CD14-positive monocyte (primary cell): ENCODE results near the gene MFNG. TPM values are rescaled to one million over a fixed set of nuclear protein-coding genes. Genes with fewer than 3 reads are reported as not detected.

ENCODE experiments used
- DNase-seq, 3 donors: peaks; one replicate each; pipeline ENCODE4 v3.0.0-alpha.2; 2011 to 2022
- H2AFZ ChIP-seq: 2 replicates; pipeline ENCODE4 v1.6.0; 2012; ENCODE audit warnings: mild to moderate bottlenecking, low read depth, low read length, inconsistent platforms; ENCODE audit not compliant: insufficient read depth, poor library complexity, severe bottlenecking
- H3K27ac ChIP-seq, 2 donors: 1 replicate in 1 of 2; 2 replicates in 1 of 2; pipeline ENCODE4 v1.5.1; 2012 to 2013; ENCODE audit warnings: low read length in 2 of 2, control low read depth in 1 of 2, inconsistent platforms in 1 of 2, low read depth in 1 of 2, mild to moderate bottlenecking in 1 of 2
- H3K27me3 ChIP-seq, 2 donors: one replicate each; pipeline versions ENCODE4 v1.6.0 to v1.6.1; 2011 to 2013; ENCODE audit warnings: low read length in 2 of 2; ENCODE audit not compliant: control insufficient read depth in 2 of 2, insufficient read depth in 2 of 2
- H3K36me3 ChIP-seq, 2 donors: replicated peaks in 1 of 2; 1 replicate in 1 of 2; 2 replicates in 1 of 2; pipeline versions ENCODE4 v1.5.1 to v1.6.1; 2012 to 2013; ENCODE audit warnings: low read length in 2 of 2, control low read depth in 1 of 2, inconsistent platforms in 1 of 2, mild to moderate bottlenecking in 1 of 2; ENCODE audit not compliant: insufficient read depth in 2 of 2, control insufficient read depth in 1 of 2
- H3K4me1 ChIP-seq, 2 donors: 1 replicate in 1 of 2; 2 replicates in 1 of 2; pipeline versions ENCODE4 v1.5.1 to v1.6.1; 2012 to 2013; ENCODE audit warnings: low read length in 2 of 2, control low read depth in 1 of 2, inconsistent platforms in 1 of 2, mild to moderate bottlenecking in 1 of 2, moderate library complexity in 1 of 2; ENCODE audit not compliant: insufficient read depth in 2 of 2, control insufficient read depth in 1 of 2
- H3K4me2 ChIP-seq: replicated peaks from 2 replicates; pipeline ENCODE3; 2012; ENCODE audit warnings: low read length, moderate library complexity, mild to moderate bottlenecking; ENCODE audit not compliant: poor library complexity, severe bottlenecking; ENCODE audit errors: extremely low read depth
- H3K4me3 ChIP-seq, 3 experiments: fragments of 200-600 bp in 1 of 3; sonication (generic) in 1 of 3; replicated peaks in 1 of 3; 1 replicate in 2 of 3; 2 replicates in 1 of 3; pipeline ENCODE4 v1.5.1; 2011 to 2013; ENCODE audit warnings: low read length in 3 of 3, mild to moderate bottlenecking in 3 of 3, control low read depth in 2 of 3, low read depth in 2 of 3, inconsistent platforms in 1 of 3, moderate library complexity in 1 of 3
- H3K79me2 ChIP-seq: 2 replicates; pipeline ENCODE4 v1.6.0; 2012; ENCODE audit warnings: mild to moderate bottlenecking, control low read depth, inconsistent platforms, low read length, moderate library complexity; ENCODE audit not compliant: insufficient read depth
- H3K9ac ChIP-seq: 2 replicates; pipeline ENCODE4 v1.6.0; 2017; ENCODE audit warnings: low read length, mild to moderate bottlenecking; ENCODE audit not compliant: insufficient read depth, poor library complexity, severe bottlenecking
- H3K9me3 ChIP-seq, 2 donors: replicated peaks in 1 of 2; 1 replicate in 1 of 2; 2 replicates in 1 of 2; pipeline versions ENCODE4 v1.5.1 to v1.6.1; 2012 to 2013; ENCODE audit warnings: low read length in 2 of 2, control low read depth in 1 of 2; ENCODE audit not compliant: control insufficient read depth in 1 of 2, insufficient read depth in 1 of 2
- H4K20me1 ChIP-seq: 2 replicates; pipeline ENCODE4 v1.6.0; 2012; ENCODE audit warnings: mild to moderate bottlenecking, low read length, control low read depth, moderate library complexity; ENCODE audit not compliant: insufficient read depth
- H3K27ac Mint-ChIP-seq, 7 donors: one replicate each; pipeline ENCODE4 v1.8.0; 2020; ENCODE audit warnings: mild to moderate bottlenecking in 7 of 7, mixed read lengths in 7 of 7, moderate library complexity in 6 of 7, inconsistent platforms in 2 of 7
- H3K27me3 Mint-ChIP-seq, 3 donors: one replicate each; pipeline ENCODE4 v1.8.0; 2021 to 2022; ENCODE audit warnings: low read depth in 3 of 3, mild to moderate bottlenecking in 3 of 3, mixed read lengths in 3 of 3, moderate library complexity in 3 of 3, inconsistent platforms in 1 of 3
- H3K36me3 Mint-ChIP-seq, 2 donors: one replicate each; pipeline ENCODE4 v1.8.0; 2020; ENCODE audit warnings: mixed read lengths in 2 of 2, inconsistent platforms in 1 of 2, mild to moderate bottlenecking in 1 of 2
- H3K4me1 Mint-ChIP-seq: one replicate; pipeline ENCODE4 v1.8.0; 2020; ENCODE audit warnings: mild to moderate bottlenecking, mixed read lengths
- H3K4me3 Mint-ChIP-seq, 2 donors: one replicate each; pipeline ENCODE4 v1.8.0; 2020; ENCODE audit warnings: mild to moderate bottlenecking in 2 of 2, mixed read lengths in 2 of 2, moderate library complexity in 1 of 2
- H3K9me3 Mint-ChIP-seq, 7 donors: one replicate each; pipeline ENCODE4 v1.8.0; 2020 to 2022; ENCODE audit warnings: mixed read lengths in 7 of 7, mild to moderate bottlenecking in 6 of 7, moderate library complexity in 6 of 7, inconsistent platforms in 2 of 7
- WGBS: methylation state at CpG from one replicate; pipeline ENCODE4 v1.1.5; 2013; ENCODE audit warnings: missing lambda C conversion rate; ENCODE audit not compliant: insufficient coverage; 5-methylcytosine and 5-hydroxymethylcytosine counted together
- intact Hi-C, 2 donors: fragments of 100-400 bp; cut with micrococcal nuclease; formaldehyde crosslinking; loops; one replicate each; pipeline versions ENCODE4 v1.15.0 to v1.15.1; 2023
- polyA plus RNA-seq, 3 donors: library from polyadenylated mRNA; depleted of rRNA in 1 of 3; unstranded in 2 of 3; stranded (reverse) in 1 of 3; fragments of 300-500 nt in 2 of 3; fragments of >200 nt in 1 of 3; fragmentation: Illumina TruSeq in 2 of 3; gene quantifications; 1 replicate in 2 of 3; 2 replicates in 1 of 3; pipeline ENCODE4 v1.2.3, GENCODE V29; 2012 to 2021
- TF ChIP-seq, protein P1 (sequence below): fragments of 200-600 bp; IDR thresholded peaks from one replicate; pipeline ENCODE4 v1.8.0; 2022; ENCODE audit warnings: antibody characterized with exemption, mild to moderate bottlenecking

Gene MFNG
- polyA plus RNA-seq, 3 donors = 84.1 to 196 (median 181) TPM

DNA sequence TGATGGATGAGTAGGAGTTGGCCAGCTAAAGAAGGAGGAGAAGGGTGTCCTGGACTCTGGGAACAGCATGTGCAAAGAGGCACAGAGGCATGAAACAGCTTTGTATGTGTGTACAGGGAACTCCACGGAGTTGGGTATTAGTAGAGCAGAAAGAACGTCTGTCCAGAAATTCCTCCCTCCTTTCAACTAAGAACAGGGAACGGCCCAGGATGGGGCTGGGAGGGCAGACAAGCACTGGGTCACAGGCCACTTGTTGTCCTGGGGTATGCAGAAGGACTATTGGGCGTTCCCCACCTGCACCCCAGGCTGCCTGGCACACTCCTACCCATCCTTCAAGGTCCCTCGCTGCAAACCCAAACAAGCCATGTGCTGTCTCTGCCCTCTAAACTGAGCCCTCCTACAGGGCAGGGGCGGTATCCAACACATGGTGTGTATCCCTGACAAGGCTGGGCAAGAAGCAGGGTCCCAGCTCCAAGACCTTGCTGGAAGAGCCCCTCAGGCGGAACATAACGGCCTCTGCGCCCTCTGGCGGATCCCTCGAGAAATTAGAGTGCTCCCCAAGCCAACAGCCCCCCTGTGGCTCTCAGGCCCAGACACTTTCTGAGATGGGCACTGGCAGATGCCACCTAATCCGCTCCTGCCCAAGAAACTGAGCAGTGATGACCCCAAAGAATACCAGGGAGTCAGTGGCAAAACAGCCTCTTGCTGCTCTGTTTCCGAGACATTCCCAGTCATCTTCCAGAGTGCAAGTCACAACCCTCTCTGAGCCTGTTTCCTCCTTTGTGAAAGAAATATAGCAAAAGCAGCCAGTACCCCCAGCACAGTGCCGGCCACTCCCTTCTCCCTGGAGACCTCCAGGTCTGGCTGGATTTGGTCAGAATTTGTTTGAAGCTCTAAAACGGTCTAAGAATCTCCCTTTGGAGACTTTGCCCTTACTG lies 57.3 kb downstream of the MFNG start:
- H3K27me3 Mint-ChIP-seq = peaks cover 55 to 71% (median 57%) of the 10 kb centered on the region in 3 donors

More for the DNA sequence above, 57.3 kb downstream of the MFNG start:
- H3K36me3 Mint-ChIP-seq = peaks cover 0 to 11% of the 10 kb centered on the region in 2 donors
- H2AFZ ChIP-seq = no peak overlapping the region
- H3K27ac ChIP-seq = no peak overlapping the region
- peaks cover 4 to 19% of the 10 kb centered on the region in 2 donors for H3K4me1 ChIP-seq
- peaks cover 4 to 31% (median 13%) of the 10 kb centered on the region in 7 donors for H3K9me3 Mint-ChIP-seq
- H3K4me3 ChIP-seq = no peak overlapping the region
- peaks cover 6 to 14% of the 10 kb centered on the region in 2 donors for H3K9me3 ChIP-seq
- 28% methylated on average over 11 of the region's 15 CpGs for WGBS
- no peak overlapping the region for H3K27ac Mint-ChIP-seq
- peak overlapping the region in 1 of 2 donors; percentile 79 for H3K4me3 Mint-ChIP-seq
- H3K4me2 ChIP-seq = no peak overlapping the region
- TF ChIP-seq, protein P1, sequence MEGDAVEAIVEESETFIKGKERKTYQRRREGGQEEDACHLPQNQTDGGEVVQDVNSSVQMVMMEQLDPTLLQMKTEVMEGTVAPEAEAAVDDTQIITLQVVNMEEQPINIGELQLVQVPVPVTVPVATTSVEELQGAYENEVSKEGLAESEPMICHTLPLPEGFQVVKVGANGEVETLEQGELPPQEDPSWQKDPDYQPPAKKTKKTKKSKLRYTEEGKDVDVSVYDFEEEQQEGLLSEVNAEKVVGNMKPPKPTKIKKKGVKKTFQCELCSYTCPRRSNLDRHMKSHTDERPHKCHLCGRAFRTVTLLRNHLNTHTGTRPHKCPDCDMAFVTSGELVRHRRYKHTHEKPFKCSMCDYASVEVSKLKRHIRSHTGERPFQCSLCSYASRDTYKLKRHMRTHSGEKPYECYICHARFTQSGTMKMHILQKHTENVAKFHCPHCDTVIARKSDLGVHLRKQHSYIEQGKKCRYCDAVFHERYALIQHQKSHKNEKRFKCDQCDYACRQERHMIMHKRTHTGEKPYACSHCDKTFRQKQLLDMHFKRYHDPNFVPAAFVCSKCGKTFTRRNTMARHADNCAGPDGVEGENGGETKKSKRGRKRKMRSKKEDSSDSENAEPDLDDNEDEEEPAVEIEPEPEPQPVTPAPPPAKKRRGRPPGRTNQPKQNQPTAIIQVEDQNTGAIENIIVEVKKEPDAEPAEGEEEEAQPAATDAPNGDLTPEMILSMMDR = peak; percentile 90
- H3K9ac ChIP-seq = no peak overlapping the region
- intact Hi-C loops = no loop called here
- peaks cover 21% of the 10 kb centered on the region for H3K4me1 Mint-ChIP-seq
- peak; percentile 37 to 62 (median 62) for DNase-seq
- peaks cover 27 to 50% of the 10 kb centered on the region in 2 donors for H3K27me3 ChIP-seq
- no peaks in the 10 kb centered on the region for H4K20me1 ChIP-seq
- no peaks in the 10 kb centered on the region for H3K36me3 ChIP-seq
- H3K79me2 ChIP-seq = no peaks in the 10 kb centered on the region
